ENCODE measurements around the gene ZNF282. TPM values are rescaled to one million over a fixed set of nuclear protein-coding genes. Genes with fewer than 3 reads are reported as not detected.
A peak's percentile ranks its signal among the peaks of the same experiment; 100 is the strongest.

The ZNF282 gene
- total and polyA plus RNA-seq, 7 experiments from 2014 or later = 0.83 to 36.7 (median 13.3) TPM

DNA sequence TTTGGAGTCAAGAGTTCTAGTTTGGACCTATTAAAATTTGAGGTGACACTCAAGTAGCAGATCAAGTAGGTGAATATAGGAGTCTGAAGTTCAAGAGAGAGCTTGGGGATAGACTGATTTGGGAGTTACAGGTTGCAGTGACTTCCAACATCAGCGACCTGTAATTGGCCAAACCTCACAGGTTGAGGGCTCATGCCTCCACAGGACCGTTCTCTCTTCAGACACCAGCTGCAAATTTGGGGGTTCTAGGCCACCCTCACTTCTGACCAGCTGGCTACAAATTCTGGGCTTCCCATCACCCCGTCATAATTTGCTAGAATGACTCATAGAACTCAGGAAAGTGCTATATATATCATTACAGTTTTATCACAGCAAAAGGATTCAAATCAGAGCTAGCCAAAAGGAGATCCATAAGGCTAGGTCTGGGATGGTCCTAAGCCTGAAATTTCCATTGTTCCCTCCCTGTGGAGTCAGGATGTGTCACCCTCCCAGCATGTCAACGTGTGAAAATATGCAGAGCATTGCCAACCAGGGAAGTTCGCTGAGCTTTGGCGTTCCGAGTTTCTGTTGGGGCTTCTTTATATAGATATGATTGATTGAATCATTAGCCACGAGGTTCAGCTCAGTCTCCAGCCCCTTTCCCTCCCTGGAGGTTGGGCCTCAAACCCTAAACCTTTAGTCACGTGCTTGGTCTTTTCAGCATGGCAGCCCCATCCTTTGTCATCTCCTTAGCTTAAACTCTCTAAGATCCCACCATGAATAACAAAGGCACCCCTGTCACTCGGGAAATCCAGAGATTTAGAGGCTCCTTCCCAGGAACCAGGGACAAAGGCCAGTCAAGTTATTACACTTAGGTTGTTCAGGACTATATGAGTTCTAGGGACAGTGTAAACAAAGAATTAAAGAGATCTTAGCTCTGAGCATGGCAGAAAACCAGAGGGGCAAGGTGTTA, 23.4 kb downstream of the ZNF282 start:
- intact Hi-C loops (cut with micrococcal nuclease) = no loop called here
- no peaks in the 10 kb centered on the region for H3K9me3 ChIP-seq (ENCODE audit: control insufficient read depth in 2 of 3, low read length in 3 of 3)
- no peaks in the 10 kb centered on the region for H3K4me1 ChIP-seq (ENCODE audit: control insufficient read depth in 2 of 2, insufficient read depth in 2 of 2, low read length in 2 of 2)
- H3K4me3 ChIP-seq (ENCODE audit: low read length) = no peak overlapping the region
- DNase-seq (no peak), ATAC-seq (no peak)
- H3K27me3 Mint-ChIP-seq = no peaks in the 10 kb centered on the region
- POLR2A ChIA-PET = no interaction called here
- H3K27ac ChIP-seq (ENCODE audit: low read depth, low read length) = no peak overlapping the region
- no peaks in the 10 kb centered on the region for H3K9me3 Mint-ChIP-seq
- no peak overlapping the region for H3K4me3 Mint-ChIP-seq
- no peaks in the 10 kb centered on the region for H3K27me3 ChIP-seq (ENCODE audit: control insufficient read depth in 2 of 2, insufficient read depth in 2 of 2, low read length in 2 of 2)
- H3K27ac Mint-ChIP-seq = peak overlapping the region in 3 of 9 donors; percentile 38 to 60 (median 41)
- H3K4me1 Mint-ChIP-seq = peaks cover 0 to 16% (median 0%) of the 10 kb centered on the region in 7 donors
- CTCF ChIA-PET = interaction anchor here (1.0 to 1.2 kb wide), 2 partner anchors 9 to 213 kb away, joined by 3 read pairs; no protein-coding TSS in a partner anchor
- peaks cover 8 to 36% (median 12%) of the 10 kb centered on the region in 5 donors for H3K36me3 Mint-ChIP-seq
- peaks cover 0 to 66% (median 7%) of the 10 kb centered on the region in 3 experiments for H3K36me3 ChIP-seq (ENCODE audit: control insufficient read depth in 2 of 3, insufficient read depth in 3 of 3, low read length in 3 of 3)

DNA sequence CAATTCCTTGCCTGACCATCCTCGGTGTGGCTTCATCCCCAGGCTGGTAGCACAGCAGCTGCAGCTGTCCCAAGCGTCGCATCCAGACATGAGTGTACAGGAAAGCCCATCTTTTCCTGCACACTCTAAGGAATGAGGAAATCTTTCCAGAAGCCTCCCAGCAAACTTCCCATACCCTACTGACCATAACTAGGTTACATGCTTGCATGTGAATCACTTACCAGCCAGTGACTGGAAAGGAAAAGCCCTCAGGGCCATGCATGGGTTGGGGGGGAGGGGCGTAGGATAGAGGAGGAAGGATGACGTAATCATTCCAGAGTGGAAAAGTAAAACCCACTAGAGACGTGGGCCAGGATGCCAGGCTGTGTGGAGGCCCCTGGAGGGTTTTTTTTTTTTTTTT, 25.2 kb downstream of the ZNF282 start:
- H3K27ac Mint-ChIP-seq = no peak overlapping the region
- peaks cover 0 to 3% (median 0%) of the 10 kb centered on the region in 11 donors for H3K9me3 Mint-ChIP-seq
- ChIA-PET CTCF (no interaction called here), POLR2A (no interaction called here)
- Histone ChIP-seq H3K9me3 (ENCODE audit: control insufficient read depth in 2 of 3, low read length in 3 of 3) (no peaks in the 10 kb centered on the region), H3K4me3 (ENCODE audit: low read length) (no peak overlapping the region), H3K4me1 (ENCODE audit: control insufficient read depth in 2 of 2, insufficient read depth in 2 of 2, low read length in 2 of 2) (no peaks in the 10 kb centered on the region), H3K27ac (ENCODE audit: low read depth, low read length) (no peak overlapping the region), H3K27me3 (ENCODE audit: control insufficient read depth in 2 of 2, insufficient read depth in 2 of 2, low read length in 2 of 2) (no peaks in the 10 kb centered on the region), H3K36me3 (ENCODE audit: control insufficient read depth in 2 of 3, insufficient read depth in 3 of 3, low read length in 3 of 3) (peaks cover 0 to 64% (median 0%) of the 10 kb centered on the region in 3 experiments)
- no peak overlapping the region for H3K4me3 Mint-ChIP-seq
- H3K27me3 Mint-ChIP-seq = no peaks in the 10 kb centered on the region
- intact Hi-C loops (cut with micrococcal nuclease) = no loop called here
- DNase-seq (no peak), ATAC-seq (no peak)
- H3K36me3 Mint-ChIP-seq = peaks cover 3 to 39% (median 11%) of the 10 kb centered on the region in 5 donors
- H3K4me1 Mint-ChIP-seq = peaks cover 0 to 16% (median 0%) of the 10 kb centered on the region in 7 donors

DNA sequence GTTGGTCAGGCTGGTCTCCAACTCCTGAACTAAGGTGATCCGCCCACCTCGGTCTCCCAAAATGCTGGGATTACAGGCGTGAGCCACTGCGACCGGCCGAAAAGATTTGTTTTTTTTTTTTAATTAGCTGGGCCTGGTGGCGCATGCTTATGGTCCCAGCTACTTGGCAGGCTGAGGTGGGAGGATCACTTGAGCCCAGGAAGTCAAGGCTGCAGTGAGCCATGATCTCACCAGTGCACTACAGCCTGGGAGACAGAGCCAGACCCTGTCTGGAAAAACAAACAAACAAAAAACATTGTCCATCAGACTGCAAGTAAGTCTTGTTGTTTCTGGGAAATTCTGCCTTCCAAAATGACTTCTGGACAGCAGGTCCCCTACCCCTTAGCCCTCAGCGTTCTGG, 27.8 kb downstream of the ZNF282 start:
- Mint-ChIP-seq H3K4me3 (no peak overlapping the region), H3K4me1 (peaks cover 0 to 16% (median 0%) of the 10 kb centered on the region in 7 donors), H3K36me3 (peaks cover 3 to 29% (median 15%) of the 10 kb centered on the region in 5 donors), H3K9me3 (peaks cover 0 to 3% (median 0%) of the 10 kb centered on the region in 11 donors), H3K27me3 (no peaks in the 10 kb centered on the region), H3K27ac (no peak overlapping the region)
- no peak for ATAC-seq
- Histone ChIP-seq H3K27ac (ENCODE audit: low read depth, low read length) (no peak overlapping the region), H3K4me1 (ENCODE audit: control insufficient read depth in 2 of 2, insufficient read depth in 2 of 2, low read length in 2 of 2) (no peaks in the 10 kb centered on the region), H3K36me3 (ENCODE audit: control insufficient read depth in 2 of 3, insufficient read depth in 3 of 3, low read length in 3 of 3) (peaks cover 0 to 38% (median 0%) of the 10 kb centered on the region in 3 experiments), H3K27me3 (ENCODE audit: control insufficient read depth in 2 of 2, insufficient read depth in 2 of 2, low read length in 2 of 2) (no peaks in the 10 kb centered on the region), H3K9me3 (ENCODE audit: control insufficient read depth in 2 of 3, low read length in 3 of 3) (no peaks in the 10 kb centered on the region), H3K4me3 (ENCODE audit: low read length) (no peak overlapping the region)
- DNase-seq = no peak
- intact Hi-C loops (cut with micrococcal nuclease) = no loop called here
- CTCF ChIA-PET = no interaction called here
- POLR2A ChIA-PET = no interaction called here

DNA sequence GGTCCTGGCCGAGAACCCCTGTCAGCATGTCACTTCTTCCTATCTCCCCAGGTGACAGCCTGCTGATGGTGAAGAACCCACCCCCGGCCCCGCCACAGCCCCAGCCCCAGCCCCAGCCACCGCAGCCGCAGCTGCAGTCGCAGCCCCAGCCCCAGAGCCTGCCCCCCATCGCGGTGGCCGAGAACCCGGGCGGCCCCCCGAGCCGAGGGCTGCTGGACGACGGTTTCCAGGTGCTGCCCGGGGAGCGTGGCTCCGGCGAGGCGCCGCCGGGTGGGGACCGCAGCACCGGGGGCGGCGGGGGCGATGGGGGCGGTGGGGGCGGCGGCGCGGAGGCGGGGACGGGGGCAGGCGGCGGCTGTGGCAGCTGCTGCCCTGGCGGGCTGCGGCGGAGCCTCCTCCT, 28.4 kb downstream of the ZNF282 start:
- no peak overlapping the region for H3K27ac ChIP-seq (ENCODE audit: low read depth, low read length)
- ATAC-seq (no peak), DNase-seq (no peak)
- Mint-ChIP-seq H3K9me3 (peaks cover 0 to 3% (median 0%) of the 10 kb centered on the region in 11 donors), H3K4me1 (peaks cover 0 to 16% (median 0%) of the 10 kb centered on the region in 7 donors), H3K27ac (no peak overlapping the region), H3K4me3 (no peak overlapping the region), H3K36me3 (peaks cover 3 to 27% (median 15%) of the 10 kb centered on the region in 5 donors), H3K27me3 (no peaks in the 10 kb centered on the region)
- no peaks in the 10 kb centered on the region for H3K9me3 ChIP-seq (ENCODE audit: control insufficient read depth in 2 of 3, low read length in 3 of 3)
- no peak overlapping the region for H3K4me3 ChIP-seq (ENCODE audit: low read length)
- no peaks in the 10 kb centered on the region for H3K27me3 ChIP-seq (ENCODE audit: control insufficient read depth in 2 of 2, insufficient read depth in 2 of 2, low read length in 2 of 2)
- peaks cover 0 to 32% (median 0%) of the 10 kb centered on the region in 3 experiments for H3K36me3 ChIP-seq (ENCODE audit: control insufficient read depth in 2 of 3, insufficient read depth in 3 of 3, low read length in 3 of 3)
- intact Hi-C loops (cut with micrococcal nuclease) = no loop called here
- H3K4me1 ChIP-seq (ENCODE audit: control insufficient read depth in 2 of 2, insufficient read depth in 2 of 2, low read length in 2 of 2) = no peaks in the 10 kb centered on the region
- ChIA-PET CTCF (no interaction called here), POLR2A (no interaction called here)

DNA sequence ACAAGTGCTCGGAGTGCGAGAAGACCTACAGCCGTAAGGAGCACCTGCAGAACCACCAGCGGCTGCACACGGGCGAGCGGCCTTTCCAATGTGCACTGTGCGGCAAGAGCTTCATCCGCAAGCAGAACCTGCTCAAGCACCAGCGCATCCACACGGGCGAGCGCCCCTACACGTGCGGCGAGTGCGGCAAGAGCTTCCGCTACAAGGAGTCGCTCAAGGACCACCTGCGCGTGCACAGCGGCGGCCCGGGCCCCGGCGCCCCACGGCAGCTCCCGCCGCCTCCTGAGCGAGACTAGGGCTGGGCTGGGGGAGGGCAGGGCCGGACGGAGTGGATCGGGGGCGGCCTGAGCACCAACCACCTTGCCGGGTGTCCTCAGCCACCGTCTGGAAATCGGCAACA, 29.0 kb downstream of the ZNF282 start:
- intact Hi-C loops (cut with micrococcal nuclease) = no loop called here
- no peaks in the 10 kb centered on the region for H3K27me3 ChIP-seq (ENCODE audit: control insufficient read depth in 2 of 2, insufficient read depth in 2 of 2, low read length in 2 of 2)
- no peaks in the 10 kb centered on the region for H3K27me3 Mint-ChIP-seq
- ATAC-seq = no peak
- H3K36me3 Mint-ChIP-seq = peaks cover 3 to 27% (median 11%) of the 10 kb centered on the region in 5 donors
- peaks cover 0 to 28% (median 0%) of the 10 kb centered on the region in 3 experiments for H3K36me3 ChIP-seq (ENCODE audit: control insufficient read depth in 2 of 3, insufficient read depth in 3 of 3, low read length in 3 of 3)
- no peaks in the 10 kb centered on the region for H3K9me3 ChIP-seq (ENCODE audit: control insufficient read depth in 2 of 3, low read length in 3 of 3)
- H3K4me1 Mint-ChIP-seq = peaks cover 0 to 12% (median 0%) of the 10 kb centered on the region in 7 donors
- CTCF ChIA-PET = no interaction called here
- DNase-seq = no peak
- H3K4me3 Mint-ChIP-seq = no peak overlapping the region
- H3K4me3 ChIP-seq (ENCODE audit: low read length) = no peak overlapping the region
- H3K27ac ChIP-seq (ENCODE audit: low read depth, low read length) = no peak overlapping the region
- H3K27ac Mint-ChIP-seq = no peak overlapping the region
- peaks cover 0 to 3% (median 0%) of the 10 kb centered on the region in 11 donors for H3K9me3 Mint-ChIP-seq
- POLR2A ChIA-PET = no interaction called here
- no peaks in the 10 kb centered on the region for H3K4me1 ChIP-seq (ENCODE audit: control insufficient read depth in 2 of 2, insufficient read depth in 2 of 2, low read length in 2 of 2)

DNA sequence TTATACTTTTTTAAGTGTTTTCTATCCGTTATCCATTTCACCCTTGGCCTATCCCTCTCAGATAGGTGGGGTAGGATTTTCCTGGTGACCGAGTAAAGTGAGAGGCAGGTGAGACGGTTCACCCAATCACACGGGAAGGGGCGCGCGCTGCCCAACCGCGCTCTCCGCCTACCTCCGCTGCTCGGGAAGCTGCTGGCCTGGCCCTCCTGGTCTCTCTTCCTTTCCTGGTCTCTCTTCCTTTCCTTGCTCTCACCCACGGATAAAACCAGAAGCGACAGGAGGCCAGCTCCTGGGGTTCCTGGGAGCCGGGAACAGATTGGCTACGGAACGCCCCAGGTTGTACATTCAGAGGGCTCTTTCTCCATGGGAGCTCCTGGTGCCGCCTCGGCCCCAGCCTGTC, 29.8 kb downstream of the ZNF282 start:
- H3K4me3 Mint-ChIP-seq = no peak overlapping the region
- POLR2A ChIA-PET = no interaction called here
- no peaks in the 10 kb centered on the region for H3K4me1 ChIP-seq (ENCODE audit: control insufficient read depth in 2 of 2, insufficient read depth in 2 of 2, low read length in 2 of 2)
- H3K4me3 ChIP-seq (ENCODE audit: low read length) = no peak overlapping the region
- ATAC-seq (no peak), DNase-seq (no peak)
- H3K27me3 Mint-ChIP-seq = no peaks in the 10 kb centered on the region
- CTCF ChIA-PET = no interaction called here
- intact Hi-C loops (cut with micrococcal nuclease) = no loop called here
- peaks cover 0 to 3% (median 0%) of the 10 kb centered on the region in 11 donors for H3K9me3 Mint-ChIP-seq
- no peak overlapping the region for H3K27ac Mint-ChIP-seq
- peaks cover 3 to 23% (median 10%) of the 10 kb centered on the region in 5 donors for H3K36me3 Mint-ChIP-seq
- H3K36me3 ChIP-seq (ENCODE audit: control insufficient read depth in 2 of 3, insufficient read depth in 3 of 3, low read length in 3 of 3) = peaks cover 0 to 28% (median 0%) of the 10 kb centered on the region in 3 experiments
- H3K27me3 ChIP-seq (ENCODE audit: control insufficient read depth in 2 of 2, insufficient read depth in 2 of 2, low read length in 2 of 2) = no peaks in the 10 kb centered on the region
- H3K9me3 ChIP-seq (ENCODE audit: control insufficient read depth in 2 of 3, low read length in 3 of 3) = no peaks in the 10 kb centered on the region
- no peak overlapping the region for H3K27ac ChIP-seq (ENCODE audit: low read depth, low read length)
- H3K4me1 Mint-ChIP-seq = peaks cover 0 to 7% (median 0%) of the 10 kb centered on the region in 7 donors
